GM21786 (cell line): ENCODE measurements around the gene LSMEM2.
A peak's percentile ranks its signal among the peaks of the same experiment; 100 is the strongest.
"Not testable (repeated sequence)": the region's sequence is repeated elsewhere in the genome, so short reads cannot be mapped to it uniquely, and the experiment has no call there.

Experiments
- ATAC-seq: cut with Tn5 transposase; IDR thresholded peaks from one replicate; pipeline ENCODE4 v1.9.1; 2021; ENCODE audit not compliant: unreplicated experiment

The LSMEM2 gene

GRCh38 chr3:50297896-50298725, 19.2 kb downstream of the LSMEM2 start:
- no peak for ATAC-seq

- ATAC-seq, result peak; percentile 88
Observed at GRCh38 chr3:50298836-50299637, 20.1 kb downstream of the LSMEM2 start, which contains the start of the genes HYAL3 and NAA80. TSS of gene HYAL3 (minus strand) at chr3:50299405. CDS start at chr3:50295602, 3,803 bp downstream. TSS of gene NAA80 (minus strand) at chr3:50299405. CDS start at chr3:50297463, 1,942 bp downstream.

GRCh38 chr3:50299638-50299928, 20.7 kb downstream of the LSMEM2 start:
- no peak for ATAC-seq

GRCh38 chr3:50299929-50300680, 21.2 kb downstream of the LSMEM2 start:
- ATAC-seq, result no peak

GRCh38 chr3:50300681-50301254, 21.9 kb downstream of the LSMEM2 start:
- no peak for ATAC-seq

GRCh38 chr3:50302095-50303012, 23.5 kb downstream of the LSMEM2 start:
- ATAC-seq, result no peak

GRCh38 chr3:50303013-50303815, 24.3 kb downstream of the LSMEM2 start, which contains the start of gene HYAL1:
TSS of gene HYAL1 (minus strand) at chr3:50303574. CDS start at chr3:50302956, 618 bp downstream.
- no peak for ATAC-seq

GRCh38 chr3:50304601-50305000, 25.7 kb downstream of the LSMEM2 start:
- ATAC-seq, result no peak

GRCh38 chr3:50312041-50312440, 33.2 kb downstream of the LSMEM2 start:
- ATAC-seq, result not testable (repeated sequence)

- ATAC-seq, result no peak
Observed at GRCh38 chr3:50314342-50314741, 35.5 kb downstream of the LSMEM2 start.

- no peak for ATAC-seq
Observed at GRCh38 chr3:50314816-50315215, 35.9 kb downstream of the LSMEM2 start.

- no peak for ATAC-seq
Observed at GRCh38 chr3:50316657-50317242, 37.9 kb downstream of the LSMEM2 start.

- ATAC-seq, result no peak
Observed at GRCh38 chr3:50317300-50317699, 38.4 kb downstream of the LSMEM2 start.

GRCh38 chr3:50318163-50318562, 39.3 kb downstream of the LSMEM2 start:
- no peak for ATAC-seq

GRCh38 chr3:50318615-50319014, 39.7 kb downstream of the LSMEM2 start:
- ATAC-seq, result no peak

GRCh38 chr3:50319181-50319893, 40.5 kb downstream of the LSMEM2 start:
- ATAC-seq, result no peak

- no peak for ATAC-seq
Observed at GRCh38 chr3:50319894-50320625, 41.2 kb downstream of the LSMEM2 start.
